ENCODE data around the gene IL21R. TPM values are rescaled to one million over a fixed set of nuclear protein-coding genes. Genes with fewer than 3 reads are reported as not detected.
"Not testable (repeated sequence)": the region's sequence is repeated elsewhere in the genome, so short reads cannot be mapped to it uniquely, and the experiment has no call there.

IL21R gene
- total RNA-seq, 4 donors from 2014 or later: 0.23 to 0.40 (median 0.25) TPM; not detected in 1

GRCh38 chr16:27406511-27407128 lies 4.6 kb downstream of the IL21R start:
- Histone ChIP-seq H3K4me1 (peaks cover 0 to 10% (median 2%) of the 10 kb centered on the region in 3 donors), H3K9me3 (peaks cover 0 to 12% (median 0%) of the 10 kb centered on the region in 3 donors), H3K4me3 (no peak overlapping the region), H3K27ac (no peak overlapping the region), H3K27me3 (peaks cover 55% of the 10 kb centered on the region), H3K36me3 (no peaks in the 10 kb centered on the region)
- no peak for ATAC-seq
- WGBS, 2 donors (ENCODE audit: low coverage in 1 of 2): 70% methylated on average over 4 of the region's 6 CpGs; no CpG with 5 or more reads in 1 of the 2 donors
- TF ChIP-seq POLR2A (IDR thresholded peaks at IDR 0.05) (no peak), EP300 (IDR thresholded peaks at IDR 0.05) (no peak), POLR2AphosphoS5 (IDR thresholded peaks at IDR 0.05) (no peak)
- TF ChIP-seq, protein P1, sequence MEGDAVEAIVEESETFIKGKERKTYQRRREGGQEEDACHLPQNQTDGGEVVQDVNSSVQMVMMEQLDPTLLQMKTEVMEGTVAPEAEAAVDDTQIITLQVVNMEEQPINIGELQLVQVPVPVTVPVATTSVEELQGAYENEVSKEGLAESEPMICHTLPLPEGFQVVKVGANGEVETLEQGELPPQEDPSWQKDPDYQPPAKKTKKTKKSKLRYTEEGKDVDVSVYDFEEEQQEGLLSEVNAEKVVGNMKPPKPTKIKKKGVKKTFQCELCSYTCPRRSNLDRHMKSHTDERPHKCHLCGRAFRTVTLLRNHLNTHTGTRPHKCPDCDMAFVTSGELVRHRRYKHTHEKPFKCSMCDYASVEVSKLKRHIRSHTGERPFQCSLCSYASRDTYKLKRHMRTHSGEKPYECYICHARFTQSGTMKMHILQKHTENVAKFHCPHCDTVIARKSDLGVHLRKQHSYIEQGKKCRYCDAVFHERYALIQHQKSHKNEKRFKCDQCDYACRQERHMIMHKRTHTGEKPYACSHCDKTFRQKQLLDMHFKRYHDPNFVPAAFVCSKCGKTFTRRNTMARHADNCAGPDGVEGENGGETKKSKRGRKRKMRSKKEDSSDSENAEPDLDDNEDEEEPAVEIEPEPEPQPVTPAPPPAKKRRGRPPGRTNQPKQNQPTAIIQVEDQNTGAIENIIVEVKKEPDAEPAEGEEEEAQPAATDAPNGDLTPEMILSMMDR (IDR thresholded peaks at IDR 0.05): no peak

- peaks cover 0 to 12% (median 0%) of the 10 kb centered on the region in 3 donors for H3K9me3 ChIP-seq
- no peak for ATAC-seq
- peaks cover 0 to 5% (median 2%) of the 10 kb centered on the region in 3 donors for H3K4me1 ChIP-seq
- H3K4me3 ChIP-seq: no peak overlapping the region
- H3K27ac ChIP-seq: no peak overlapping the region
- TF ChIP-seq POLR2AphosphoS5 (IDR thresholded peaks at IDR 0.05) (no peak), POLR2A (IDR thresholded peaks at IDR 0.05) (no peak), EP300 (IDR thresholded peaks at IDR 0.05) (no peak)
- TF ChIP-seq, protein P1 (IDR thresholded peaks at IDR 0.05): no peak
- peaks cover 54% of the 10 kb centered on the region for H3K27me3 ChIP-seq
- 59 to 75% methylated on average over 2 of the region's 2 CpGs for WGBS, 2 donors (ENCODE audit: low coverage in 1 of 2)
- H3K36me3 ChIP-seq: no peaks in the 10 kb centered on the region
Measured at GRCh38 chr16:27407133-27407532, 5.2 kb downstream of the IL21R start.

GRCh38 chr16:27408012-27408601 lies 6.1 kb downstream of the IL21R start:
- no peak overlapping the region for H3K4me3 ChIP-seq
- peaks cover 45% of the 10 kb centered on the region for H3K27me3 ChIP-seq
- H3K36me3 ChIP-seq: no peaks in the 10 kb centered on the region
- no peaks in the 10 kb centered on the region for H3K4me1 ChIP-seq
- WGBS, 2 donors (ENCODE audit: low coverage in 1 of 2): 61 to 65% methylated on average over 3 of the region's 3 CpGs
- TF ChIP-seq, protein P1 (IDR thresholded peaks at IDR 0.05): no peak
- TF ChIP-seq EP300 (IDR thresholded peaks at IDR 0.05): no peak
- no peak for TF ChIP-seq POLR2AphosphoS5 (IDR thresholded peaks at IDR 0.05)
- no peak for TF ChIP-seq POLR2A (IDR thresholded peaks at IDR 0.05)
- H3K9me3 ChIP-seq: peaks cover 0 to 18% (median 0%) of the 10 kb centered on the region in 3 donors
- no peak for ATAC-seq
- no peak overlapping the region for H3K27ac ChIP-seq

- TF ChIP-seq, protein P1 (IDR thresholded peaks at IDR 0.05): no peak
- TF ChIP-seq POLR2AphosphoS5 (IDR thresholded peaks at IDR 0.05): no peak
- no peak for TF ChIP-seq POLR2A (IDR thresholded peaks at IDR 0.05)
- TF ChIP-seq EP300 (IDR thresholded peaks at IDR 0.05): no peak
- ATAC-seq: no peak
- peaks cover 39% of the 10 kb centered on the region for H3K27me3 ChIP-seq
- H3K36me3 ChIP-seq: no peaks in the 10 kb centered on the region
- 73 to 82% methylated on average over 5 to 6 of the region's 6 CpGs for WGBS, 2 donors (ENCODE audit: low coverage in 1 of 2)
- H3K4me1 ChIP-seq: no peaks in the 10 kb centered on the region
- no peak overlapping the region for H3K27ac ChIP-seq
- H3K4me3 ChIP-seq: no peak overlapping the region
- H3K9me3 ChIP-seq: peaks cover 0 to 20% (median 0%) of the 10 kb centered on the region in 3 donors
Measured at GRCh38 chr16:27408602-27409031, 6.6 kb downstream of the IL21R start.

DNA sequence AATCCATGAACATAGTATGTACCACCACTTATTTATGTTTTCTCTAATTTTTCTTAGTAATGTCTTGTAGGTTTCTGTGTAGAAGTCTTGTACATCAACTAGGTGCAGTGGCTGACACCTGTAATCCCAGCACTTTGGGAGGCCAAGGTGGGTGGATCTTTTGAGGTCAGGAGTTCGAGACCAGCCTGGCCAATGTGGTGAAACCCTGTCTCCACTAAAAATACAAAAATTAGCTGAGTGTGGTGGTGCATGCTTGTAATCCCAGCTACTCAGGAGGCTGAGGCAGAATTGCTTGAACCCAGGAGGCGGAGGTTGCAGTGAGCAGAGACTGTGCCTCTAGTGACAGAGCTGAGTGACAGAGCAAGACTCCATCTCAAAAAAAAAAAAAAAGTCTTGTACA lies 8.0 kb downstream of the IL21R start:
- not testable (repeated sequence) for H3K4me1 ChIP-seq, H3K36me3 ChIP-seq, H3K4me3 ChIP-seq, ATAC-seq, H3K27ac ChIP-seq
- WGBS, 2 donors (ENCODE audit: low coverage in 1 of 2): 70 to 100% methylated on average over 1 to 2 of the region's 2 CpGs
- H3K27me3 ChIP-seq: peaks cover 26% of the 10 kb centered on the region
- H3K9me3 ChIP-seq: peaks cover 0 to 20% (median 0%) of the 10 kb centered on the region in 3 donors
